Measurements from ENCODE around the gene ITK.
A peak's percentile ranks its signal among the peaks of the same experiment; 100 is the strongest.

ITK gene

DNA sequence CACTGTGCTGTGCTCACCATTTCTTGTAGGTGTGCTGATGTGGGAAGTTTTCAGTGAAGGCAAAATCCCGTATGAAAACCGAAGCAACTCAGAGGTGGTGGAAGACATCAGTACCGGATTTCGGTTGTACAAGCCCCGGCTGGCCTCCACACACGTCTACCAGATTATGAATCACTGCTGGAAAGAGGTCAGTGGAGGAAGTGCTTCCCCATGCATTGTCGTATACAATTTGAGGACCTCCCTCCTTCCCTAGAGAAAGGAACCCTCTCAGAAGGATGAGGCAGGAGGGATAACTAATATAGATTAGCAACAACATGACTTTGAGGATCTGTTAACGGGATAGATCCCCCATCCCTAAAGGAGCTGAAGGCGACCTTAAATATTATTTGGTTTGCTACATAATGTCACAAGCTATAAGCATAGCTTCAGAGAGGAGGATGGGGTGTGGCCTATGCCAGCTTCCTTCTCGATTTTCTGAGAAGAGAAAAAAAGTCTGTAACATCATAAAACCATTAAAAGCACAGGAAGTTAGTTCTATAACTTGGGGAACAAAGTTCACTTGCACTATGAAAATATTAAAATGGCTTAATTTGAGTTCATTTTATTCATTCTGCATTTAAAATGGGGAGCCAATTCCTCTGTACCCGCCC, 68.3 kb downstream of the ITK start:
- Histone ChIP-seq H3K4me1 (ENCODE audit: insufficient read depth, insufficient read length) (no peaks in the 10 kb centered on the region), H3K4me3 (ENCODE audit: insufficient read length, low read depth) (no peak overlapping the region), H3K9ac (ENCODE audit: insufficient read length, low read depth) (no peak overlapping the region), H3K36me3 (ENCODE audit: insufficient read depth, insufficient read length, low read length) (no peaks in the 10 kb centered on the region), H3K27me3 (ENCODE audit: insufficient read depth, insufficient read length) (no peaks in the 10 kb centered on the region), H3K9me3 (ENCODE audit: insufficient read depth, low read length) (no peaks in the 10 kb centered on the region; the same call in 1 of the 2 replicates)
- TF ChIP-seq YY1 (IDR thresholded peaks at IDR 0.05; ENCODE audit: insufficient read depth, insufficient read length) (no peak), ZNF274 (IDR thresholded peaks at IDR 0.05; ENCODE audit: low read depth, low read length) (no peak), SUZ12 (IDR thresholded peaks at IDR 0.05; ENCODE audit: extremely low read depth, insufficient read depth, insufficient read length) (no peak)
- DNase-seq (ENCODE audit: low read depth, low spot score) = no peak

DNA sequence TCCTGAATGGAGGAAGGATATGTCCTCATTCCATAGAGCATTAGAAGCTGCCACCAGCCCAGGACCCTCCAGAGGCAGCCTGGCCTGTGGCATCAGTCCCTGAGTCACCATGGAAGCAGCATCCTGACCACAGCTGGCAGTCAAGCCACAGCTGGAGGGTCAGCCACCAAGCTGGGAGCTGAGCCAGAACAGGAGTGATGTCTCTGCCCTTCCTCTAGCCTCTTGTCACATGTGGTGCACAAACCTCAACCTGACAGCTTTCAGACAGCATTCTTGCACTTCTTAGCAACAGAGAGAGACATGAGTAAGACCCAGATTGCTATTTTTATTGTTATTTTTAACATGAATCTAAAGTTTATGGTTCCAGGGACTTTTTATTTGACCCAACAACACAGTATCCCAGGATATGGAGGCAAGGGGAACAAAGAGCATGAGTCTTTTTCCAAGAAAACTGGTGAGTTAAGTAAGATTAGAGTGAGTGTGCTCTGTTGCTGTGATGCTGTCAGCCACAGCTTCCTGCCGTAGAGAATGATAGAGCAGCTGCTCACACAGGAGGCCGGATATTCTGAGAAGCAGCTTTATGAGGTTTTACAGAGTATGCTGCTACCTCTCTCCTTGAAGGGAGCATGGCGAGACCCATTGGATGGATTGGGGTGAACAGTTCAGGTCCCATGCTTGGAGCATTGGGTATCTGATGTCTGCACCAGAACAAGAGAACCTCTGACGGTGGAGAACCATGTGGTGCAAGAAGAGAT, 72.2 kb downstream of the ITK start:
- Histone ChIP-seq H3K4me1 (ENCODE audit: insufficient read depth, insufficient read length) (no peaks in the 10 kb centered on the region), H3K9me3 (ENCODE audit: insufficient read depth, low read length) (no peaks in the 10 kb centered on the region; the same call in 1 of the 2 replicates), H3K9ac (ENCODE audit: insufficient read length, low read depth) (no peak overlapping the region), H3K4me3 (ENCODE audit: insufficient read length, low read depth) (no peak overlapping the region), H3K36me3 (ENCODE audit: insufficient read depth, insufficient read length, low read length) (no peaks in the 10 kb centered on the region), H3K27me3 (ENCODE audit: insufficient read depth, insufficient read length) (no peaks in the 10 kb centered on the region)
- no peak for DNase-seq (ENCODE audit: low read depth, low spot score)
- TF ChIP-seq ZNF274 (IDR thresholded peaks at IDR 0.05; ENCODE audit: low read depth, low read length) (no peak), SUZ12 (IDR thresholded peaks at IDR 0.05; ENCODE audit: extremely low read depth, insufficient read depth, insufficient read length) (no peak), YY1 (IDR thresholded peaks at IDR 0.05; ENCODE audit: insufficient read depth, insufficient read length) (no peak)

DNA sequence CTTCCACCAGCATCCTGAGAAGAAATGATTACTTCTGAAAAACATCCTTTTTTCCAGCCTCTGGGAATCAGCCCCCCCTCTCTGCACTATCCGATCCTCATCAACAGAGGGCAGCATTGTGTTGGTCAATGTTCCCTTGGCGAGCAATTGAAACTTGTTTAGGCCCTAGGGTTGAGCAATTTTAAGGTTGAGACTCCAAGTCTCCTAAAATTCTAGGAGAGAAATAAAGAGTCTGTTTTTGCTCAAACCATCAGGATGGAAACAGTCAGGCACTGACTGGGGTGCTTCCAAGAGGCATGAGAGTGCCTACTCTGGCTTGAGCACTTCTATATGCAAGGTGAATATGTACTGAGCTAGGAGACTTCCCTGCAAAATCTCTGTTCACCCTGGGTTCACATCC, 72.9 kb downstream of the ITK start:
- Histone ChIP-seq H3K4me1 (ENCODE audit: insufficient read depth, insufficient read length) (no peaks in the 10 kb centered on the region), H3K27me3 (ENCODE audit: insufficient read depth, insufficient read length) (no peaks in the 10 kb centered on the region), H3K9me3 (ENCODE audit: insufficient read depth, low read length) (no peaks in the 10 kb centered on the region; the same call in 1 of the 2 replicates), H3K36me3 (ENCODE audit: insufficient read depth, insufficient read length, low read length) (no peaks in the 10 kb centered on the region), H3K4me3 (ENCODE audit: insufficient read length, low read depth) (no peak overlapping the region), H3K9ac (ENCODE audit: insufficient read length, low read depth) (no peak overlapping the region)
- no peak for DNase-seq (ENCODE audit: low read depth, low spot score)
- no peak for TF ChIP-seq YY1 (IDR thresholded peaks at IDR 0.05; ENCODE audit: insufficient read depth, insufficient read length)
- no peak for TF ChIP-seq ZNF274 (IDR thresholded peaks at IDR 0.05; ENCODE audit: low read depth, low read length)
- no peak for TF ChIP-seq SUZ12 (IDR thresholded peaks at IDR 0.05; ENCODE audit: extremely low read depth, insufficient read depth, insufficient read length)

DNA sequence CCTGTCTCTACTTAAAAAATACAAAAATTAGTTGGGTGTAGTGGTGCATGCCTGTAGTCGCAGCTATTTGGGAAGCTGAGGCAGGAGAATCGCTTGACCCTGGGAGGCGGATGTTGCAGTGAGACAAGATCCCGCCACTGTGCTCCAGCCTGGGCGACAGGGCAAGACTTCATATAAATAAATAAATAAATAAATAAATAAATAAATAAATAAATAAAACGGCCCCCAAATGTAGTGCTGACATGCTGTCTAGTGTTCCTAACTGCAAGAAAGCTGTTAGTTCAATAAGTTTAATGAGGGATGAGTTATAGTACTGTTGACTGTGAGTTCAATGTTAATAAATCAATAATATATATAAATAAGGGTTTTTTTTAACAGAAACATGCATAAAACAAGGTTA, 77.8 kb downstream of the ITK start:
- DNase-seq (ENCODE audit: low read depth, low spot score) = no peak
- H3K9me3 ChIP-seq (ENCODE audit: insufficient read depth, low read length) = no peaks in the 10 kb centered on the region
- H3K9ac ChIP-seq (ENCODE audit: insufficient read length, low read depth) = no peak overlapping the region
- H3K4me3 ChIP-seq (ENCODE audit: insufficient read length, low read depth) = no peak overlapping the region
- TF ChIP-seq ZNF274 (IDR thresholded peaks at IDR 0.05; ENCODE audit: low read depth, low read length) = no peak
- TF ChIP-seq YY1 (IDR thresholded peaks at IDR 0.05; ENCODE audit: insufficient read depth, insufficient read length) = no peak
- no peak for TF ChIP-seq SUZ12 (IDR thresholded peaks at IDR 0.05; ENCODE audit: extremely low read depth, insufficient read depth, insufficient read length)
- H3K36me3 ChIP-seq (ENCODE audit: insufficient read depth, insufficient read length, low read length) = no peaks in the 10 kb centered on the region
- peaks cover under 1% of the 10 kb centered on the region for H3K27me3 ChIP-seq (ENCODE audit: insufficient read depth, insufficient read length)
- H3K4me1 ChIP-seq (ENCODE audit: insufficient read depth, insufficient read length) = no peaks in the 10 kb centered on the region

DNA sequence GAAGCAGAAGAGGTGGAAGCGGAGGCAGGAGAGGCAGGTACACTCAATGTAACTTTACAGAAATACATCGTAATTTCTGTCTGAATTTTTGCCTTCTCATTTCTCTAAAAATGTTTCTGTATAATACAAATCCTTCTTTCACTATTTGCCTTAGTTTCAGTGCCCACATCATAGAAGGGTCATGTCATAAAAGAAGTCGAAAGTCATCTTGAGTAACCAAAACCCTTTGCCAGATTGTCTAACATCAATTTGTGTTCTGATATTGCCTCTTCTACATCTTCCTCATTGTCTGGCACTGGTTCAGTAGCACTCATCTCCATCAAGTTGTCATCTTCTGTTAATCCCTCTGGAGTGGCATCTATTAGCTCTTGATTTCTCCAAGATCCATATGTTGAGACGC, 79.1 kb downstream of the ITK start:
- no peak overlapping the region for H3K9ac ChIP-seq (ENCODE audit: insufficient read length, low read depth)
- no peak for DNase-seq (ENCODE audit: low read depth, low spot score)
- TF ChIP-seq SUZ12 (IDR thresholded peaks at IDR 0.05; ENCODE audit: extremely low read depth, insufficient read depth, insufficient read length) (no peak), ZNF274 (IDR thresholded peaks at IDR 0.05; ENCODE audit: low read depth, low read length) (no peak), YY1 (IDR thresholded peaks at IDR 0.05; ENCODE audit: insufficient read depth, insufficient read length) (no peak)

DNA sequence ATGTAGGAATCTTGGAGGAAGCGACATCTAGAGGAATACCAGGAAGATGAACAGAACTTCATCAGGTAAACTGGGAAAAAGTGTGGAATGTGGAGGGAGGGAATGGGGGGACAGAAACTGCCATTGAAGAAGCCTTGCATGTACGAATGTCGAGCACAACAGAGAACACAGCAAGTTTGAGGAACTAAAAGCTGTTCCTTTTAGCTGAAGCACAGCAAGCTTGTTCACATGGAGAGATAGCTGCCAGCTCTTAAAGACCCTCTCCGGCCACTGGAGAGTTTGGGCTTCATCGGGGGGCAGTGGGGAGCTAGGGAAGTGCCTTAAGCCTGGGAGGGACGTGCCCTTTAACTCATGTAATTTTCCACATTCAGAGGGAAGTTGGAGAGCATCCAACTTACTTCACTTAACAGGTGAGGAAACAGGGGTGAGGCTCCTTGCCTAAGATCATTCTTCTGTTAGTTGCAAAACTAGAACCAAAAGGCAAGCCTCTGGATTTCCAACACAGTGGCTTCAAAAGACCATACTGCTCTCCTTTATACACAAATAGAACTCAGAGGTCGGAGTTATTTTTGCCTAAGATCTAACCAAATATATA, 83.0 kb downstream of the ITK start:
- Histone ChIP-seq H3K9me3 (ENCODE audit: insufficient read depth, low read length) (no peaks in the 10 kb centered on the region), H3K4me1 (ENCODE audit: insufficient read depth, insufficient read length) (peaks cover 3% of the 10 kb centered on the region), H3K36me3 (ENCODE audit: insufficient read depth, insufficient read length, low read length) (no peaks in the 10 kb centered on the region), H3K27me3 (ENCODE audit: insufficient read depth, insufficient read length) (peaks cover 41% of the 10 kb centered on the region), H3K9ac (ENCODE audit: insufficient read length, low read depth) (no peak overlapping the region), H3K4me3 (ENCODE audit: insufficient read length, low read depth) (no peak overlapping the region)
- TF ChIP-seq ZNF274 (IDR thresholded peaks at IDR 0.05; ENCODE audit: low read depth, low read length) (no peak), YY1 (IDR thresholded peaks at IDR 0.05; ENCODE audit: insufficient read depth, insufficient read length) (no peak), SUZ12 (IDR thresholded peaks at IDR 0.05; ENCODE audit: extremely low read depth, insufficient read depth, insufficient read length) (no peak)
- no peak for DNase-seq (ENCODE audit: low read depth, low spot score)

More for the DNA sequence above, 79.1 kb downstream of the ITK start:
- no peak overlapping the region for H3K4me3 ChIP-seq (ENCODE audit: insufficient read length, low read depth)
- H3K36me3 ChIP-seq (ENCODE audit: insufficient read depth, insufficient read length, low read length) = no peaks in the 10 kb centered on the region
- peaks cover 9% of the 10 kb centered on the region for H3K27me3 ChIP-seq (ENCODE audit: insufficient read depth, insufficient read length)
- no peaks in the 10 kb centered on the region for H3K4me1 ChIP-seq (ENCODE audit: insufficient read depth, insufficient read length)
- no peaks in the 10 kb centered on the region for H3K9me3 ChIP-seq (ENCODE audit: insufficient read depth, low read length)

DNA sequence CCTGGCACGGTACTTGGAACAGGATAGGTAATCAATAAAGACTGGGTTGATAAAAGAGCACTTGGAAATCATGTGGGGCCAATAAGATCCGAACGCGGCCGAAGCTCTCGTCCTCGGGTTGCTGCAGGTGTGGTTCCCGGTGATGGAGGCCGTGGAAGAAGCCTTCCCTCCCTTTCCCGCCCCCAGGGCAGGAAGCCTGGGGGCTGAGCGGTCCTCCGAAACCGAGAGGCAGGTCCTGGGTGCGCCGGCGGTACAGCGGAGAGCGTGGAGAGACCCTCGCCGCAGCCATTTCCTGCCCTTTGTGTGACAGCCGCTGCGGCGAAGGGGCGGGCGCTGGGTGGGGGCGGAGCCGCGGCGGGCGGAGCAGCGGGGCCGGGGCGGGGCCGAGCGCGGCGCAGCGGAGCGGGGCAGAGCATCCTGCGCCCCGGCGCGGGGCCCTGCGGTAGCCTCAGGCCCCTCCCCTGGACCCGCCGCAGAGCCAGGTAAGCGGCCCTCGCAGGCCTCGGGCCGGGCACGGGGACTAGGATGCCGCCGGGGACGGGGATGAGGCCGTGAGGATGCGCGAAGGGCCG, 85.2 kb downstream of the ITK start, which contains the start of gene CYFIP2:
CYFIP2 (plus strand) TSS at position 410 of the 572 bp plus-strand sequence. CDS start 19,239 bp downstream, outside the sequence.
- peak within 1 kb of the TSS; percentile 64 for H3K9ac ChIP-seq (ENCODE audit: insufficient read length, low read depth)
- H3K9me3 ChIP-seq (ENCODE audit: insufficient read depth, low read length) = no peaks in the 10 kb centered on the region
- TF ChIP-seq ZNF274 (IDR thresholded peaks at IDR 0.05; ENCODE audit: low read depth, low read length) (no peak), SUZ12 (IDR thresholded peaks at IDR 0.05; ENCODE audit: extremely low read depth, insufficient read depth, insufficient read length) (no peak), YY1 (IDR thresholded peaks at IDR 0.05; ENCODE audit: insufficient read depth, insufficient read length) (no peak)
- DNase-seq (ENCODE audit: low read depth, low spot score) = no peak
- no peaks in the 10 kb centered on the region for H3K36me3 ChIP-seq (ENCODE audit: insufficient read depth, insufficient read length, low read length)
- H3K4me3 ChIP-seq (ENCODE audit: insufficient read length, low read depth) = peak within 1 kb of the TSS; percentile 61
- H3K4me1 ChIP-seq (ENCODE audit: insufficient read depth, insufficient read length) = peaks cover 3% of the 10 kb centered on the region
- peaks cover 41% of the 10 kb centered on the region for H3K27me3 ChIP-seq (ENCODE audit: insufficient read depth, insufficient read length)

Measured in NT2/D1 (cell line).